Myometrial cell (primary cell): ENCODE data around the gene HCN4. TPM values are rescaled to one million over a fixed set of nuclear protein-coding genes. Genes with fewer than 3 reads are reported as not detected.

Source experiments
- total RNA-seq: library from RNA; depleted of rRNA; stranded (reverse); fragments of >200 nt; gene quantifications from 2 replicates; pipeline ENCODE4 v1.2.3, GENCODE V29; 2015

HCN4 gene
- not detected in 2 replicates for total RNA-seq

DNA sequence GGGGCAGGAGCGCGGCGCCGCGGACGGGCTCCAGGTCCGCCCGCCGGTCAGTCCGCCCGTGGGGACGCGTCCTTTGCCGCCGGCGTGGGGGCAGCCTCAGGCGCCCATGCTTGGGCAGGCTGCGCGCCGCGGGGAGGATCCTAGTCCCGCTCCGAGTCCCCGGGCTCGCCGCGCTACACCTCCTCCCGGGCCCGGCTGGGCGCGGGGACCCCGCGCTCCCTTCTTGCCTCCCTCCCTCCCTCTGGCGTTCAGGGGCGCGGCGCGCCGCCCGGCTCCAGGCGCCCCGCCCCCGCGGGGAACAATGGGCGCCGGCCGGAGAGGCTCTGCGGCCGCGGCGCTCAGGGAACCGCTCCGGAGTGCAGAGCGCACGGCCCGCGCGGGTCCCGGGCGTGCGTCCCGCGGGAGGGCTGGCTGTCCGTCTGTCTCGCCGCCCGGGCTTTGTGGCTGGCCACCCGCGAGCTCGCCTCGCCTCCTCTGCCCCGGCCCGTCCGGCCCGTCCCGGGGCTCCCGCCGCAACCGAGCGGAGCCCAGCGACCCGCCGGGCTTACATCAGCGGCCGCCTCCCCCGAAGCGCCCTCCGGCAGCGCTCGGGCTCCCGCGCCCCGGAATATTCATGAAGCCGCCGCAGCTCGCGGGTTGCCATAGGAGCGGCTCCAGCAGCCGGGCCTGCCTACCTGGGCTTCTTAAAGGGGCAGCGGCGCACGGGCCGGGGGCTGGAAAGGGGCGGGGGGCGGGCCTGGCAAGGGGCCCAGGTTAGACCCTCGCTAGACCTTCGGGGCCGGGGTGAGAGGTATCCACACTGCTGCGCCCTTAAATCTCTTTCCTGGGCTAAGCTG, at the start of gene HCN4:
Gene HCN4, minus strand, starts transcription at position 658 of the 836 bp plus-strand sequence. CDS start 688 bp downstream, outside the sequence.

Other genes starting within 250 kb of the HCN4 start
- not detected in 2 replicates for gene REC114, start 74.2 kb upstream of the HCN4 start, total RNA-seq